KMS-11 (cell line): Measurements from ENCODE around the gene RBM18.

Source experiments
- H2AFZ ChIP-seq: fragments of 200-600 bp; sonication (generic); 2 replicates; pipeline ENCODE4 v1.6.1; 2016; ENCODE audit warnings: antibody characterized with exemption, mixed run types, low read depth
- H3K27ac ChIP-seq: fragments of 200-600 bp; sonication (generic); 2 replicates; pipeline ENCODE4 v1.6.1; 2016; ENCODE audit warnings: mild to moderate bottlenecking, mixed run types
- H3K27me3 ChIP-seq: fragments of 200-600 bp; sonication (generic); 2 replicates; pipeline ENCODE4 v1.6.1; 2017; ENCODE audit warnings: mild to moderate bottlenecking, low read depth, mixed run types, moderate library complexity; ENCODE audit not compliant: insufficient read depth
- H3K36me3 ChIP-seq: fragments of 200-600 bp; sonication (generic); 2 replicates; pipeline ENCODE4 v1.6.1; 2017; ENCODE audit warnings: mild to moderate bottlenecking, mixed run types; ENCODE audit not compliant: insufficient read depth
- H3K4me1 ChIP-seq: fragments of 200-600 bp; sonication (generic); 2 replicates; pipeline ENCODE4 v1.6.1; 2016; ENCODE audit warnings: mild to moderate bottlenecking, low read depth, mixed run types; ENCODE audit not compliant: poor library complexity, severe bottlenecking
- H3K4me2 ChIP-seq: fragments of 200-600 bp; sonication (generic); 2 replicates; pipeline ENCODE4 v1.7.0; 2016; ENCODE audit warnings: mild to moderate bottlenecking, mixed run types
- H3K4me3 ChIP-seq: fragments of 200-600 bp; sonication (generic); IDR thresholded peaks from 2 replicates; pipeline ENCODE4 v1.6.1; 2017; ENCODE audit warnings: low read depth, low read length, mixed read lengths; ENCODE audit not compliant: insufficient read depth
- H3K79me2 ChIP-seq: fragments of 200-600 bp; sonication (generic); 2 replicates; pipeline ENCODE4 v1.6.1; 2016; ENCODE audit warnings: low read depth, mixed run types; ENCODE audit not compliant: insufficient read depth
- H3K9ac ChIP-seq: fragments of 200-600 bp; sonication (generic); 2 replicates; pipeline ENCODE4 v1.6.1; 2016; ENCODE audit warnings: mild to moderate bottlenecking, mixed run types
- H4K20me1 ChIP-seq: fragments of 200-600 bp; sonication (generic); 2 replicates; pipeline ENCODE4 v1.6.1; 2016; ENCODE audit warnings: mild to moderate bottlenecking, mixed run types; ENCODE audit not compliant: insufficient read depth
- TF ChIP-seq, protein P1 (sequence below): fragments of 200-600 bp; sonication (generic); conservative IDR thresholded peaks from 2 replicates; pipeline ENCODE4 v1.6.1; 2017; ENCODE audit warnings: low read depth, mild to moderate bottlenecking, antibody characterized with exemption, low read length, moderate library complexity, mixed read lengths

The RBM18 gene

GRCh38 chr9:122216138-122216797, 48.4 kb downstream of the RBM18 start:
- Histone ChIP-seq H3K9ac (no peak overlapping the region), H3K27me3 (no peaks in the 10 kb centered on the region), H3K4me2 (no peak overlapping the region), H3K79me2 (no peaks in the 10 kb centered on the region), H3K4me3 (no peak overlapping the region), H3K4me1 (no peaks in the 10 kb centered on the region), H2AFZ (no peak overlapping the region), H3K27ac (no peak overlapping the region), H4K20me1 (no peaks in the 10 kb centered on the region), H3K36me3 (no peaks in the 10 kb centered on the region)
- TF ChIP-seq, protein P1, sequence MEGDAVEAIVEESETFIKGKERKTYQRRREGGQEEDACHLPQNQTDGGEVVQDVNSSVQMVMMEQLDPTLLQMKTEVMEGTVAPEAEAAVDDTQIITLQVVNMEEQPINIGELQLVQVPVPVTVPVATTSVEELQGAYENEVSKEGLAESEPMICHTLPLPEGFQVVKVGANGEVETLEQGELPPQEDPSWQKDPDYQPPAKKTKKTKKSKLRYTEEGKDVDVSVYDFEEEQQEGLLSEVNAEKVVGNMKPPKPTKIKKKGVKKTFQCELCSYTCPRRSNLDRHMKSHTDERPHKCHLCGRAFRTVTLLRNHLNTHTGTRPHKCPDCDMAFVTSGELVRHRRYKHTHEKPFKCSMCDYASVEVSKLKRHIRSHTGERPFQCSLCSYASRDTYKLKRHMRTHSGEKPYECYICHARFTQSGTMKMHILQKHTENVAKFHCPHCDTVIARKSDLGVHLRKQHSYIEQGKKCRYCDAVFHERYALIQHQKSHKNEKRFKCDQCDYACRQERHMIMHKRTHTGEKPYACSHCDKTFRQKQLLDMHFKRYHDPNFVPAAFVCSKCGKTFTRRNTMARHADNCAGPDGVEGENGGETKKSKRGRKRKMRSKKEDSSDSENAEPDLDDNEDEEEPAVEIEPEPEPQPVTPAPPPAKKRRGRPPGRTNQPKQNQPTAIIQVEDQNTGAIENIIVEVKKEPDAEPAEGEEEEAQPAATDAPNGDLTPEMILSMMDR = no peak

DNA sequence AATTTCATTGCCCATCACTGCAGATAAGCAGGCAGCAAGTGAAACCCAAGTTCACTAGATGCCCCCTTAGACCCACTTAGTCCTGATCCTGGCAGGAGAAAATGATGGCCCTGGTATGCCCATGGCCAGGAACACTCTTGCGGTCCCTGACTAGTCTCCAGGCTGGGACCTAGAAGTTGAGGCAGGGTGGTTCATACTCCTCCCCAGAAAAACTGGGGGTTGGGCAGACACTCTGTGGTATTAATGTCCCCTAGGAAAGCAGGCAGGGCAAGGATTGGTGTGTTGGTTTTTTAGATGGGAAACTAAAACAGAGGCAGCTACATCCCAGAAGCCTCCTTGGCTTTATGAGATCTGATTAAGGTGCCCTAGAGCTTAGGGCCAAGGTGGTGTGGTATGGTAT, 49.0 kb downstream of the RBM18 start:
- H3K4me2 ChIP-seq = no peak overlapping the region
- no peaks in the 10 kb centered on the region for H3K27me3 ChIP-seq
- H3K27ac ChIP-seq = no peak overlapping the region
- H2AFZ ChIP-seq = no peak overlapping the region
- H3K36me3 ChIP-seq = no peaks in the 10 kb centered on the region
- TF ChIP-seq, protein P1 = no peak
- no peak overlapping the region for H3K4me3 ChIP-seq
- H3K79me2 ChIP-seq = no peaks in the 10 kb centered on the region
- H4K20me1 ChIP-seq = no peaks in the 10 kb centered on the region
- H3K4me1 ChIP-seq = no peaks in the 10 kb centered on the region
- no peak overlapping the region for H3K9ac ChIP-seq

- H3K9ac ChIP-seq = no peak overlapping the region
- H3K4me3 ChIP-seq = no peak overlapping the region
- peak overlapping the region; percentile 34; the same call in 1 of the 2 replicates for H2AFZ ChIP-seq
These were observed 50.1 kb downstream of the RBM18 start for GRCh38 chr9:122214507-122214906.

GRCh38 chr9:122213589-122214413, 50.8 kb downstream of the RBM18 start:
- H3K4me1 ChIP-seq = no peaks in the 10 kb centered on the region
- H3K36me3 ChIP-seq = no peaks in the 10 kb centered on the region
- H3K79me2 ChIP-seq = no peaks in the 10 kb centered on the region
- peak overlapping the region; percentile 34; the same call in 1 of the 2 replicates for H2AFZ ChIP-seq
- no peak overlapping the region for H3K4me3 ChIP-seq
- no peak overlapping the region for H3K9ac ChIP-seq
- H3K27me3 ChIP-seq = no peaks in the 10 kb centered on the region
- no peaks in the 10 kb centered on the region for H4K20me1 ChIP-seq
- H3K27ac ChIP-seq = no peak overlapping the region
- TF ChIP-seq, protein P1 = no peak
- no peak overlapping the region for H3K4me2 ChIP-seq

More at GRCh38 chr9:122214507-122214906, 50.1 kb downstream of the RBM18 start:
- Histone ChIP-seq H3K4me2 (no peak overlapping the region), H3K4me1 (no peaks in the 10 kb centered on the region), H3K79me2 (no peaks in the 10 kb centered on the region), H3K27me3 (no peaks in the 10 kb centered on the region), H4K20me1 (no peaks in the 10 kb centered on the region), H3K36me3 (no peaks in the 10 kb centered on the region), H3K27ac (no peak overlapping the region)
- TF ChIP-seq, protein P1 = no peak
